Panc1 (cell line): Measurements from ENCODE around the gene GAB1.

Experiments used
- POLR2AphosphoS5 ChIP-seq: IDR thresholded peaks from 2 replicates; pipeline ENCODE4 v1.6.1; 2012; ENCODE audit warnings: mild to moderate bottlenecking, low read depth, low read length, moderate library complexity
- TF ChIP-seq, protein P1 (sequence below): fragments of 450-650 bp; IDR thresholded peaks from 2 replicates; pipeline ENCODE4 v1.5.1; 2017; ENCODE audit warnings: mild to moderate bottlenecking

DNA sequence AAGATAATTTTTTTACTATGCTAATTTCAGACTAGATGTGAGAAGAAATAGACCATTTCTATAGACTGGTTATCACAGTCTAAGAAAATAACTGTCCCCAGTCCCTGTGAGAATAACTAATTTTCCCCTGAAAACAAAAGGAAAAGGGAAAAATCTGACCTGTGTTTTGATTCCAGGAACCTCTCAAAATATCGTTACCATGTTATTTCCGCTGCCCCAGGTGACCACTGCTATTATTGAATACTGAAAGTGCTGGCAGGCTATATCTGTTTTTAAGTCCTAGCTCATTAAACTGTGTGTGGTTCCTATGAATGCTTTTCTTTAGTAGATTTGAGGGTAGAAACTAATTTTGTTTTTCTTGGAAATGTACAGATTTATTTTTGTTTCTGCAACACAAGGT, 83.6 kb downstream of the GAB1 start:
- TF ChIP-seq, protein P1, sequence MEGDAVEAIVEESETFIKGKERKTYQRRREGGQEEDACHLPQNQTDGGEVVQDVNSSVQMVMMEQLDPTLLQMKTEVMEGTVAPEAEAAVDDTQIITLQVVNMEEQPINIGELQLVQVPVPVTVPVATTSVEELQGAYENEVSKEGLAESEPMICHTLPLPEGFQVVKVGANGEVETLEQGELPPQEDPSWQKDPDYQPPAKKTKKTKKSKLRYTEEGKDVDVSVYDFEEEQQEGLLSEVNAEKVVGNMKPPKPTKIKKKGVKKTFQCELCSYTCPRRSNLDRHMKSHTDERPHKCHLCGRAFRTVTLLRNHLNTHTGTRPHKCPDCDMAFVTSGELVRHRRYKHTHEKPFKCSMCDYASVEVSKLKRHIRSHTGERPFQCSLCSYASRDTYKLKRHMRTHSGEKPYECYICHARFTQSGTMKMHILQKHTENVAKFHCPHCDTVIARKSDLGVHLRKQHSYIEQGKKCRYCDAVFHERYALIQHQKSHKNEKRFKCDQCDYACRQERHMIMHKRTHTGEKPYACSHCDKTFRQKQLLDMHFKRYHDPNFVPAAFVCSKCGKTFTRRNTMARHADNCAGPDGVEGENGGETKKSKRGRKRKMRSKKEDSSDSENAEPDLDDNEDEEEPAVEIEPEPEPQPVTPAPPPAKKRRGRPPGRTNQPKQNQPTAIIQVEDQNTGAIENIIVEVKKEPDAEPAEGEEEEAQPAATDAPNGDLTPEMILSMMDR: no peak
- TF ChIP-seq POLR2AphosphoS5: no peak
